HG03378 (cell line): ENCODE data around the gene PSMD12.
"Not testable (repeated sequence)": the region's sequence is repeated elsewhere in the genome, so short reads cannot be mapped to it uniquely, and the experiment has no call there.

ENCODE experiments used
- ATAC-seq: cut with Tn5 transposase; IDR thresholded peaks from one replicate; pipeline ENCODE4 v1.9.1; 2021; ENCODE audit warnings: mild to moderate bottlenecking, moderate library complexity; ENCODE audit not compliant: unreplicated experiment

PSMD12 gene

DNA sequence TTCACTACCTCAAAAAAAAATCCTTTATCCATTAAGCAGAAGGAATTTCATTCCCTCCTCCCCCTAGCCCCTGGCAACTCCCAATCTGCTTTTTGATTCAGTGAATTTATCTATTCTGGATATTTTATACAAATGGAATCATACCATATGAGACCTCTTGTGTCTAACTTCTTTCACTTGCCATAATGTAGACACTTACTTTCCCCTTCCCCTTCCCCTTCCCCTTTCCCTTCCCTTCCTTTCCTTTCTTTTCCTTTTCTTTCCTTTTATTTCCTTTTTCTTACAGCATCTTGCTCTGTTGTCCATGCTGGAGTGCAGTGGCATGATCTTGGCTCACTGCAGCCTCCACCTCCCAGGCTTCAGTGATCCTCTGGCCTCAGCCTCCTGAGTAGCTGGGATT is 50.5 kb downstream of the PSMD12 start:
- no peak for ATAC-seq

- no peak for ATAC-seq
Observed at GRCh38 chr17:67312265-67312664, 54.1 kb downstream of the PSMD12 start.

DNA sequence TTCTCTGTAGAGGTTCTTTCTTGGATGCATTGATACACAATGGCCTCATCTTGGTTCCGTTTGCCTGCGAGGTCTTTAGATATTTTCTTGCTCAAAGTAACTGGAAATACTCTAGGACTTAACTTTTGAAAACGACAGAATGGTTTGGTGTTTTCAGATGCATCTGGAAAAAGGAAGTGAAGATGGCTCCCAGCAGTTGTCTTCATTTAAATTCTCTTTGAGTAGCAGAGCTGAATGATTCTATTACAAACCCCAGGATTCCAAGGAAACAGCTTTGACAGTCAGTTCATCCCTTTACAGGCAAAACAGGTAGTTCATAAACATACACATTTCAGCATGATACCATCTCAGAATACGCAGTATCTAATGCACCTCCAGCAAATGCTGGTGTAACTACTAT is 54.8 kb downstream of the PSMD12 start:
- no peak for ATAC-seq

- no peak for ATAC-seq
Observed at GRCh38 chr17:67310406-67310805, 56.0 kb downstream of the PSMD12 start.

DNA sequence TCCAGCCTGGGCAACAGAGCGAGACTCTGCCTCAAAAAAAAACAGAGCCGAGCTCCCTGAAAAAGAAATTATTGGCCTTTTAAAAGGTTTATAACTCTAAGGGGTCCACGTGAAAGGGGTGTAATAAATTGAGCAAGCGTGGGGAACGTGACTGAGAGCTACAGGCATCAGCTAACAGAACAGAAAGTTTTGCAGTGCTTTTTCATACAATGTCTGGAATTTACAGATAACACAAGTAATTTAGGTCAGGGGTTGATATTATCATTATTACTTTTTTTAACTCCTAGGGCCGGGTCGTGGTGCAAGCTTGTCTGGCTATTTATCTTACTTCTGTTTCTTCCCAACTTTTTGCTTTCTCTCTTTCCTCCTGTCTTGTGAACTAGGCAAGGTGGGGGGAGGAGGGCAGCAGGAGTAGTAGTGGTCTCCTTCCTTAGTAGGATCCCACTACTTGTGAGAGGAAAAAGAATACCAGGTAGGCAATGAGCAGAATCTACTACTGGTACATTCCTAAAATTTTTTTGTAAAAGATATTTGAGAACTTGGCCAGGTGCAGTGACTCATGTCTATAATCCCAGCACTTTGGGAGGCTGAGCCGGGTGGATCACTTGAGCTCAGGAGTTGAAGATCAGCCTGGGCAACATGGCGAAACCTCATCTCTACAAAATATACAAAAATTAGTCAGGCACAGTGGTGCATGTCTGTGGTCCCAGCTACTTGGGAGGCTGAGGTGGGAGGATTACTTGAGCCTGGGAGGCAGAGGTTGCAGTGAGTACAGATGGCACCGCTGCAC is 60.7 kb downstream of the PSMD12 start:
- not testable (repeated sequence) for ATAC-seq

- no peak for ATAC-seq
Observed at GRCh38 chr17:67297454-67297960, 68.9 kb downstream of the PSMD12 start.

- no peak for ATAC-seq
Observed at GRCh38 chr17:67294451-67295199, 71.8 kb downstream of the PSMD12 start.

GRCh38 chr17:67293251-67294203 is 72.8 kb downstream of the PSMD12 start:
- peak; percentile 83 for ATAC-seq

DNA sequence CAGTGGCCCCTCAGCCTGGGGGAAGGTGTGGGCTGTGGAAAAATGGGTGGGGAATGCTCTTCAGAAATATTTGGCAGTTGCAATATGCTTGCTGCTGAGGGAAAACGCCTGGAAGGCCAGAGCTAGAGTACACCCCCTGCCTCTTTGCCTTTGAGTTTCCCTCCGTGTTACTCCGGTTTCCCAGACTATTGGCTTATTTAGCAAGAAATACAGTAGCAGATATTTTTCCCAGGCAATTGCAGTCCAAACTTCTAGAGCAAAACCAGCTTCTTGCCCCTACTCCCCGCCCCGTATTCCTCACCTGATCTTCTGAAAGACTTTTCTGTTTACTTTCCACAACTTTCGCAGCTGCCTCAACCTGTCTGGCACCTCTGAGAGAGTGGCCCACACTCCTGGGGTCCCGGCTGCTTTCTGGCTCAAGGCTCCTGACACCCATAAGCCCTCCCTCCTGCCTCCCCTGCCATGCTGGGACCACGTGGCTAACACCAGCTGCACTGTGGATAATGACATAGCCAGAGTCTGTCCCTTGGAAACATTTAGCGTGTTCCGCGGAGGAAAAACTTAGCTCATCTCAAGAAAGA is 75.6 kb downstream of the PSMD12 start:
- no peak for ATAC-seq

- no peak for ATAC-seq
Observed at GRCh38 chr17:67290244-67290643, 76.1 kb downstream of the PSMD12 start.

DNA sequence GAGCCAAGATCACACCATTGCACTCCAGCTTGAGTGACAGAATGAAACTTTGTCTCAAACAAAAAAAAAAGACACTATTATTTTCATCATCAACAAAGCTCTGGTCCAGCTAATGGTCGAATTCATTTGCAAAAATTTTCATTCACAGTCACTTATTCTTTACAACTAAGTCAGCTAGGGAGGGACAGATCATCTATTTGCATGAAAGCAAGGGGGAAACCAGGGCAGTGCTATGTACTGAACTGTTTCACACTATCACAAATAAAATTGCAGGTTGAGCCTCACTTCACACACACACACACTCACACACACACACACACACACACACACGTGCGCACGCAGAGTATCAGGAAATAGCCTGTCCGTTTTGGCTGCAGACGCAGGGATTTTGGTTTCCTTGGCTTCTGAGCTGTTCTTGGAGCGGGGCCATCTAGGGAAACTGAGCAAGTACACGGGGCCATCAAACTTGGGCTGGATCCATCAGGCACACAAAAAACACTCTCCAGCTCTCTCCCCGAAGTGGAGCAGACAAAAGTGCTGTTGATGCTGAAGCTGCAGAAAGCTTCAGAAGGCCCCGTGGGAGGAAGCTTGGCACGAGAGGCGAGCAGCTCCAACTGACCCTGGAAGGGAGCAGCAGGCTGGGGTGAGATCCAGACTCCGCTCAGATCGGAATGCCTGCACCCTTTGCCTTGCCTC is 77.0 kb downstream of the PSMD12 start:
- no peak for ATAC-seq
